ENCODE measurements around the gene HUS1. TPM values are rescaled to one million over a fixed set of nuclear protein-coding genes. Genes with fewer than 3 reads are reported as not detected.
"Not testable (repeated sequence)": the region's sequence is repeated elsewhere in the genome, so short reads cannot be mapped to it uniquely, and the experiment has no call there.

The HUS1 gene
- total RNA-seq, 1 donor from 2014 or later: 15.4 TPM

GRCh38 chr7:47946581-47947354 is 32.6 kb downstream of the HUS1 start:
- ATAC-seq (no peak), DNase-seq (ENCODE audit: low spot score) (no peak)

- DNase-seq (ENCODE audit: low spot score) (peak; percentile 71), ATAC-seq (peak; percentile 86)
Measured at GRCh38 chr7:47945261-47946015, 34.0 kb downstream of the HUS1 start.

DNA sequence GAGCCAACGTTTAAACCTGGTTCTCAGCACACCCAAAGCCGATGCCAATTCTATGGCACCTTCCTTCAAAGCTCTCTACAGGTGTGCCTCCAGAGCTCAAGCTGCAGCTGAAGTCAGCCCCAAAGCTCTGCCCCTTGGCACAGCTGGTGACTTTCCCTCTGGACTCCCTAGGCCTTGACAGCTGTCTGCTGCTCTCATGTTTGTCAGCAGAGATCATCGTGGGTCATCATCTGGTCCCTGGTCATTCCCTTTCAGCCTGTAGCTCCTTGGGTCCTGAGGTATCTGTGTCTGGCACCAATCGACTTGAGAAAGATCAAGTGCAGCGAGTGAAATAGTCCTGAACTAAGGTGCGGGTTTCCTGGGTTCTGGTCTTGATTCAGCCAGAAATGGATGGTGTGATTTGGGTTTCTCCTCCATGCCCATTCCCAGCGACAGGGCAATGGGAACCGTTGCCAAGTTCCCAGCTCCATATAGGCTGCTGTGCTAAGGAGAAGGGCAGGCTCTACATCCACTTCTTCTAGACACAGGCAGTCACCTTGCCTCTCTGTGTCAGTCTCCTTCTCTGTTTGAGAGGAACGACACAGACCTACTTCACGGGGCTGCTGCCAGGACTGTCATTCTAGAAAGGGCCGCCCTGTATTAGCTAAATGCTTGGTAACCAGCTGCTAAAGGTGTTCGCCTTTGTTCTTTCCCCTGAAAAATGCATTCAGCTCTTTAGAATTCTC is 34.7 kb downstream of the HUS1 start:
- peak; percentile 7 for ATAC-seq

GRCh38 chr7:47943676-47944474 is 35.5 kb downstream of the HUS1 start:
- DNase-seq (ENCODE audit: low spot score) (no peak), ATAC-seq (no peak)

More for the DNA sequence above, 34.7 kb downstream of the HUS1 start:
- no peak for DNase-seq (ENCODE audit: low spot score)

GRCh38 chr7:47942651-47943050 is 36.8 kb downstream of the HUS1 start:
- ATAC-seq; DNase-seq (ENCODE audit: low spot score): not testable (repeated sequence)

DNA sequence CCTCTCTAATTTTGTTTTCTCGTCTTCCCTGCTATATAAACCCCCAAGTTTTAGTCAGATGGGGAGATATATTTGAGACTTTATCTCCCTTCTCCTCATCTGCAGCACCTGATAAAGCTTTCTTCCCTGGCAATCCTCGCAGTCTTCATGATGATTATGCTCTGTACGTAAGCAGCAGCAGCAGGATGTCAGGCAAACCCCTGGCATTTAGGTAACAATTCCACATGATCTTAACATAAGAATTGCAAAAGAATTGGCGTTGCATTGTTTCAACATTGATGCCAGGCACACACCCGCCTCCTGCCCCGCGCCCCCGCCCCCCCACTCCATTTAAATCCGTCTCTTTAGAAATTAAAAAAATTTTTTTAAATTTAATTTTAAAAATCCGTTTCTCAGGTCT is 37.3 kb downstream of the HUS1 start:
- no peak for ATAC-seq
- DNase-seq (ENCODE audit: low spot score): no peak

DNA sequence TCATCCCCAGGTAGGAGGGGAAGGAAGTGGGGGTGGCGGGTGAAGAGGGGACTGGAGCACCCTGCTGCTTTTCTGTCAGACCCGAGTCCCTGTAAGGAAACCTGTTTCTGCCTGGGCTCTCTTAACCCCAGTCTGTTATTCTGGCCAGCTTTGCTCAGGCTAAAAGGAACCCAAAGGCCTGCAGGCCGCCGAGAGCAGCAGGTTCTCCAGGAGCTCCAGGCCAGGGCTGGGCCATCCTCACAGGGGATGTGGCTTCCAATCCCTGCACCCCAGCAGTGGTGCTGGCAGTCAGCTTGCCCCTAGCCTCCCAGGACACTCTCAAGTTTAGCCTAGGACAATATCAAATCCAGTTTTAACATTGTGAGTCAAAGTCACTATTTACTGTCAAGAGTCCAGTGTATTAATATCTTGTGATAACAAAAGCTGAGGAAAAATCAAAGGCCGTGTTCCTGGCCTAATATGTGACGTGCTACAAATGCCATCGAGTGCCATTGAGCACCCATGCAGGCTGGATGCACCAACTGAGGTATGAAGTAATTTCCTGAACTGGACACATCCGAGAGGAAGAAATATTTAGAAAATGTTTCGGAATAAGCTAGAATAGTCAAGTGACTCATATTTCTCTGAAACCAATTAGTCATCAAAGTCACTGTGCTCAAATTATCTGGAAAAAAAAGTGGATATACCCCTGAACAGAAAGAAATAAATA is 38.1 kb downstream of the HUS1 start:
- DNase-seq (ENCODE audit: low spot score): no peak
- no peak for ATAC-seq

GRCh38 chr7:47940088-47941013 is 39.1 kb downstream of the HUS1 start:
- DNase-seq (ENCODE audit: low spot score) (no peak), ATAC-seq (peak; percentile 33)

DNA sequence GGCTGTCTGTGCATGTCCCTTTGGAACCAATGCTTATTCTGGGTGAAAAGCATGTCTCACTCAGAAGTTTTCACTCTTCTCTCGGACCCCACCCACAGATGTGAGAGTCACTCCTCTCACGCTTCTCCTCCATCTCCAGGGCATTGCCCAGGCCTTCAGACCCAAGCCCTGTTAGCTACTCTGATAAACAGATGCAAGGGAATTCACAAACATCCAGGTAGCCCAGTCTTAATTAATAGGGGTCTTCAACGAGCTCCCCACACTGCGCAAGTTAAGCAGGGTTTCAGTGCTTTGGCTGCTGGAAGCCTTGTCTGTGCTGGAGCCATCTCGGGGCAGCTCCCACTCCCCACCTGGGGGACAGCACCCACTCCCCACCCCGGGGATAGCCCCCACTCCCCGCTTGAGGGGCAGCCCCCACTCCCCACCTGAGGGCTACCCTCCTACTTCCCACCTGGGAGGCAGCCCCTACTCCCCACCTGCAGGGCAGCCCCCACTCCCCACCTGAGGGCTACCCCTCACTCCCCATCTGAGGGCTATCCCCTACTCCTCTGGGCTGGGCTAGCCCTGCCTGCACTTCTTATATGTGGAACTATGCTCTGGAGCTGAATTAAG is 39.9 kb downstream of the HUS1 start:
- no peak for ATAC-seq
- DNase-seq (ENCODE audit: low spot score): no peak

- DNase-seq (ENCODE audit: low spot score): no peak
- no peak for ATAC-seq
Measured at GRCh38 chr7:47938574-47939165, 40.7 kb downstream of the HUS1 start.

DNA sequence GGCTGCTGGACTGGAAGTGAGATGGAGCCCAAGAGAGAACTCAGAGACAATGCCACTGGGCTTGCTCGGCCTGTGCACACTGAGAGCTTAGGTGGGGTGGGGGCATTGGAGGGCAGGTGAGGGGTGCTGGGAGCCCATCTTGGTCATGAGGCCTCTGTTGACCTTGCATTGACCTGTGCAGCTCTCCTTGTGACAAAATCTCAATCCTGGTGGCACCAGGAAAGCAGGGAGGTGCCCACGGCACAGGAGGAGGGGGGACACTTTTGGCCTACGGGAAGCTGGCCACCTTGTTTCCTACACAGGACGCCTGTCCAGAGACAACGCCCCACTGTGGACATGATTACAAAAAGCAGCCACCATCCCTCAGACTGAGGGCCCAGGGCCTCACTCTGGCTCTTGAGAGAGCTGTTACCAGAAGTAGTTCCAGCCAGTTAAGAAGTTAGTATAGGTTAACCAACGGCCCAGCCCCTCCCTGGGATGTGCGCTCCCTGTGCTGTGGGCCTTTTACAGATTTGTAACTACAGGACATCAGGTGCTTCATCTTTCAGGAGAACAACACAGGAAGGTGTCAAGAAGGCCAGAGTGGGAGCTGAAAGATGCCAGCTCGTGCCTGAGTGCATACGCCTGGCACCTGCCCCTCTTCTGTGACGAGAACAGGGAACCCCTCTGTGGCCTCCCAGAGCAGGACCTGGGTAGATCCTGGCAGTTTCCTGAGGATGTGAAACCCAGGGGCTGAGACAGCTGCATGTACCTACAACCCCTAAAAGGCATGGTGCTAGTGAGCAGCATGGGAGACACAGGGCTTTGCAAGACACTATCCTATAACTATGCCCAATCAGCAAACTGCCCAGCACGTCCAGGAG is 41.5 kb downstream of the HUS1 start:
- DNase-seq (ENCODE audit: low spot score): no peak
- no peak for ATAC-seq

DNA sequence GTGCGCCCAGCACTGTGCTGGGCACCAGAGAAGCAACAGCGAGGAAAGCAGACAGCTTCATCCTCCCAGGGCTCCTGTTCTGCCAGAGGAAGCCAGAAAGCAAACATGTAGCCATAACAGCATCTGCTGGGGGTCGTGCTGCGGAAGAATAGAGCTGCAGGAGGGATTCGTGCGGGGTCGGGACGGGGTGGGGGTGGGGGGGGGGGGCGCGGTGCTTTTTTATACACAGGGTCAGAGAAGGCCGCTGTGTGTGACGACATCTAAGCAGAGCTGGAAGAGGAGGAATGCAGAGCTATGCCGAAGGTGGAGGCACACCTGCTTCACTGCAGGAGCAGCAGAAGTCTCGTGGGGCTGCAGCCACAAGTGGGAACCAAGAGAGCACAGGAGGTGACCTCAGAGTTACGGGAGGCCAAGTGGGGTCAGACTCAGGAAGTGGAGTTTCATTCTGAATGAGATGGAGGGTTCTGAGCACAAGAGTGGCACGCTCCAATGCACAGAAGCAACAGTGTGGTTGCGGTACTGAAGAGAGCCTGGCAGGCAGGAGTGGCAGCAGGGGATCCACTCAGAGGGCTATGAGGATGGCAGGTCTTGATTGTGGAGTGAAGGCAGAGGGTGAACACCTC is 42.2 kb downstream of the HUS1 start:
- no peak for DNase-seq (ENCODE audit: low spot score)

DNA sequence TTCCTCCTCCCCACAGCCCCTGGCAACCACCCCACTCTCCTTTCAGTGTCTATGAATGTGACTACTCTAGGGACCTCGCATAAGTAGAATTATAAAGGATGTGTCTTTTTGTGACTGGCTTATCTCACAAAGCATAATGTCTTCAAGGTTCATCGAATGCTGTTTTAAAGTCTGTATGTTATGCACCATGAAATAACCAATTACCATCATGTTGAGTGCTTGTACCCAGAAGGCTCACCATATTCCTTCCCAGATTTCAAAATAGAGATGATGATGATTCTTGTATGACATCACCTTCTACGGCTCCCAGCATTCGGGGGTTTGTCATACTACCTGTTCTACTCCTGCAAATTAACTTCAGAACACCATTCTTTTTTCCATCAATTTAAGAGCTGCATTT is 43.1 kb downstream of the HUS1 start:
- ATAC-seq (no peak), DNase-seq (ENCODE audit: low spot score) (no peak)

More for the DNA sequence above, 42.2 kb downstream of the HUS1 start:
- no peak for ATAC-seq

- ATAC-seq: no peak
- DNase-seq (ENCODE audit: low spot score): no peak
Measured at GRCh38 chr7:47935336-47935735, 44.1 kb downstream of the HUS1 start.

- DNase-seq (ENCODE audit: low spot score) (no peak), ATAC-seq (no peak)
Measured at GRCh38 chr7:47934831-47935230, 44.6 kb downstream of the HUS1 start.

DNA sequence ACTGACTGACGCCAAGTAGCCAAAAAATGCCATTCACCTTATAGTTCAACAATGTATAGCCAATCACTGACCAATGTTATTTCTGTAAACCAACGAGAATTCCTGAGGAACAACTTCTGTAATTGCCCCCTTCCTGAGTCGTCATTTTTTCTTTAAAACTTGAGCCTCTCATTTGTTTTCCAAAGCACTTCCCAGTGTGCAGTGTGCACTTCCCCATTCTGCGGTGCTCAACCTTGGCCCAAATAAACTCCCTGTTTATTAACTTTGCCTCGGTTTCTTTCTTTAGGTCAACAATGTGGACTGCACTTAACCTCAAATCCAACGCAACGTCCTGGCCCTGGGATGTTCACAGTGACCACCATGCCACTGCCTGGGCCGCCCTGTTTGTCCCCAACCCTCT is 46.2 kb downstream of the HUS1 start:
- no peak for DNase-seq (ENCODE audit: low spot score)
- ATAC-seq: no peak

Measured in left lobe of liver (tissue), 2 donors.